ENCODE measurements around the gene TSPAN31.

GRCh38 chr12:57715786-57716185 lies 29.1 kb upstream of the TSPAN31 start:
- no peak for TF ChIP-seq ELF4 (IDR thresholded peaks at IDR 0.05)
- no peak for TF ChIP-seq ZNF384 (IDR thresholded peaks at IDR 0.05)
- no peak for TF ChIP-seq FOXA1 (IDR thresholded peaks at IDR 0.05)
- no peak for TF ChIP-seq SP1 (IDR thresholded peaks at IDR 0.05)
- no peak for TF ChIP-seq ARNT (IDR thresholded peaks at IDR 0.05)
- no peak for TF ChIP-seq NFRKB (IDR thresholded peaks at IDR 0.05)
- no peak for TF ChIP-seq L3MBTL2 (conservative IDR thresholded peaks at IDR 0.05)
- no peak for TF ChIP-seq CTBP1 (IDR thresholded peaks at IDR 0.05; ENCODE audit: borderline replicate concordance)
- TF ChIP-seq BHLHE40 (IDR thresholded peaks at IDR 0.05; ENCODE audit: borderline replicate concordance): no peak
- no peak for TF ChIP-seq FOXM1 (IDR thresholded peaks at IDR 0.05; ENCODE audit: borderline replicate concordance)
- no peak for TF ChIP-seq HDGF (IDR thresholded peaks at IDR 0.05; ENCODE audit: borderline replicate concordance)
- no peak for TF ChIP-seq SUZ12 (IDR thresholded peaks at IDR 0.05)
